HG03439 (cell line): Measurements from ENCODE around the gene NSG1.
"Not testable (repeated sequence)": the region's sequence is repeated elsewhere in the genome, so short reads cannot be mapped to it uniquely, and the experiment has no call there.

Experiments
- ATAC-seq: cut with Tn5 transposase; IDR thresholded peaks from one replicate; pipeline ENCODE4 v1.9.1; 2021; ENCODE audit warnings: mild to moderate bottlenecking, moderate library complexity; ENCODE audit not compliant: unreplicated experiment

NSG1 gene

GRCh38 chr4:4461850-4462249, 74.9 kb downstream of the NSG1 start:
- no peak for ATAC-seq

- ATAC-seq = no peak
These were observed 76.1 kb downstream of the NSG1 start for GRCh38 chr4:4462970-4463369.

- ATAC-seq = not testable (repeated sequence)
These were observed 78.3 kb downstream of the NSG1 start for GRCh38 chr4:4465238-4465637.
